ENCODE results near the gene CCDC186. TPM values are rescaled to one million over a fixed set of nuclear protein-coding genes. Genes with fewer than 3 reads are reported as not detected.

CCDC186 gene
- polyA plus RNA-seq, 1 of the 3 experiments (the other 2 are of a cell fraction): 1.3 TPM

- Histone ChIP-seq H2AFZ (ENCODE audit: low read depth) (no peak overlapping the region), H3K4me2 (0 out of 2 replicates have a peak overlapping the region, but pooled peaks have one; percentile 31), H3K9ac (peak overlapping the region; percentile 29; the same call in 1 of the 2 replicates), H3K36me3 (replicated peaks in 1 of 2; ENCODE audit: control insufficient read depth in 1 of 2, insufficient read depth in 2 of 2, low read length in 1 of 2) (peaks cover 15 to 67% of the 10 kb centered on the region in 2 experiments), H3F3A (replicated peaks; ENCODE audit: insufficient read depth) (no peaks in the 10 kb centered on the region), H3K27me3 (ENCODE audit: insufficient read depth) (no peaks in the 10 kb centered on the region), H3K4me1 (ENCODE audit: control insufficient read depth in 1 of 2, insufficient read depth in 2 of 2, low read depth in 1 of 2, low read length in 1 of 2) (peaks cover 0 to 4% of the 10 kb centered on the region in 2 experiments; a peak in 1 of 4 replicates), H3K9me2 (no peaks in the 10 kb centered on the region), H3K27ac (ENCODE audit: low read depth in 2 of 2, low read length in 1 of 2) (peak overlapping the region in 1 of 2 experiments; percentile 63; a peak in 2 of 4 replicates), H3K4me3 (ENCODE audit: low read depth in 2 of 2, low read length in 1 of 2) (no peak overlapping the region), H3K9me3 (no peaks in the 10 kb centered on the region), H3K79me2 (ENCODE audit: insufficient read depth) (no peaks in the 10 kb centered on the region), H4K20me1 (ENCODE audit: insufficient read depth) (no peaks in the 10 kb centered on the region)
- TF ChIP-seq, protein P1, sequence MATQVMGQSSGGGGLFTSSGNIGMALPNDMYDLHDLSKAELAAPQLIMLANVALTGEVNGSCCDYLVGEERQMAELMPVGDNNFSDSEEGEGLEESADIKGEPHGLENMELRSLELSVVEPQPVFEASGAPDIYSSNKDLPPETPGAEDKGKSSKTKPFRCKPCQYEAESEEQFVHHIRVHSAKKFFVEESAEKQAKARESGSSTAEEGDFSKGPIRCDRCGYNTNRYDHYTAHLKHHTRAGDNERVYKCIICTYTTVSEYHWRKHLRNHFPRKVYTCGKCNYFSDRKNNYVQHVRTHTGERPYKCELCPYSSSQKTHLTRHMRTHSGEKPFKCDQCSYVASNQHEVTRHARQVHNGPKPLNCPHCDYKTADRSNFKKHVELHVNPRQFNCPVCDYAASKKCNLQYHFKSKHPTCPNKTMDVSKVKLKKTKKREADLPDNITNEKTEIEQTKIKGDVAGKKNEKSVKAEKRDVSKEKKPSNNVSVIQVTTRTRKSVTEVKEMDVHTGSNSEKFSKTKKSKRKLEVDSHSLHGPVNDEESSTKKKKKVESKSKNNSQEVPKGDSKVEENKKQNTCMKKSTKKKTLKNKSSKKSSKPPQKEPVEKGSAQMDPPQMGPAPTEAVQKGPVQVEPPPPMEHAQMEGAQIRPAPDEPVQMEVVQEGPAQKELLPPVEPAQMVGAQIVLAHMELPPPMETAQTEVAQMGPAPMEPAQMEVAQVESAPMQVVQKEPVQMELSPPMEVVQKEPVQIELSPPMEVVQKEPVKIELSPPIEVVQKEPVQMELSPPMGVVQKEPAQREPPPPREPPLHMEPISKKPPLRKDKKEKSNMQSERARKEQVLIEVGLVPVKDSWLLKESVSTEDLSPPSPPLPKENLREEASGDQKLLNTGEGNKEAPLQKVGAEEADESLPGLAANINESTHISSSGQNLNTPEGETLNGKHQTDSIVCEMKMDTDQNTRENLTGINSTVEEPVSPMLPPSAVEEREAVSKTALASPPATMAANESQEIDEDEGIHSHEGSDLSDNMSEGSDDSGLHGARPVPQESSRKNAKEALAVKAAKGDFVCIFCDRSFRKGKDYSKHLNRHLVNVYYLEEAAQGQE (IDR thresholded peaks at IDR 0.05; ENCODE audit: low read depth, low read length): no peak
- TF ChIP-seq RXRA (IDR thresholded peaks at IDR 0.05; ENCODE audit: borderline replicate concordance, low read depth) (no peak), TAF1 (IDR thresholded peaks at IDR 0.05; ENCODE audit: borderline replicate concordance, low read depth, low read length) (no peak), GATA2 (CRISPR knock-in tag; IDR thresholded peaks at IDR 0.05) (no peak), TEAD4 (IDR thresholded peaks at IDR 0.05; ENCODE audit: borderline replicate concordance, insufficient read depth) (no peak), NFIC (IDR thresholded peaks at IDR 0.05; ENCODE audit: borderline replicate concordance) (no peak), TCF12 (IDR thresholded peaks at IDR 0.05) (no peak), USF1 (IDR thresholded peaks at IDR 0.05; ENCODE audit: borderline replicate concordance, low read depth) (no peak), EP300 (IDR thresholded peaks at IDR 0.05; ENCODE audit: borderline replicate concordance in 1 of 2, low read depth in 1 of 2, low read length in 1 of 2) (no peak), FOXM1 (IDR thresholded peaks at IDR 0.05; ENCODE audit: low read depth) (no peak), CTCF (IDR thresholded peaks at IDR 0.05) (no peak), SMC3 (IDR thresholded peaks at IDR 0.05; ENCODE audit: low read depth, low read length) (no peak), RAD21 (IDR thresholded peaks at IDR 0.05; ENCODE audit: low read length) (no peak), USF2 (IDR thresholded peaks at IDR 0.05; ENCODE audit: borderline replicate concordance, low read depth, low read length) (no peak)
- TF ChIP-seq, protein P2, sequence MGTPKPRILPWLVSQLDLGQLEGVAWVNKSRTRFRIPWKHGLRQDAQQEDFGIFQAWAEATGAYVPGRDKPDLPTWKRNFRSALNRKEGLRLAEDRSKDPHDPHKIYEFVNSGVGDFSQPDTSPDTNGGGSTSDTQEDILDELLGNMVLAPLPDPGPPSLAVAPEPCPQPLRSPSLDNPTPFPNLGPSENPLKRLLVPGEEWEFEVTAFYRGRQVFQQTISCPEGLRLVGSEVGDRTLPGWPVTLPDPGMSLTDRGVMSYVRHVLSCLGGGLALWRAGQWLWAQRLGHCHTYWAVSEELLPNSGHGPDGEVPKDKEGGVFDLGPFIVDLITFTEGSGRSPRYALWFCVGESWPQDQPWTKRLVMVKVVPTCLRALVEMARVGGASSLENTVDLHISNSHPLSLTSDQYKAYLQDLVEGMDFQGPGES (IDR thresholded peaks at IDR 0.05; ENCODE audit: low read depth, low read length): no peak
- TF ChIP-seq, protein P3, sequence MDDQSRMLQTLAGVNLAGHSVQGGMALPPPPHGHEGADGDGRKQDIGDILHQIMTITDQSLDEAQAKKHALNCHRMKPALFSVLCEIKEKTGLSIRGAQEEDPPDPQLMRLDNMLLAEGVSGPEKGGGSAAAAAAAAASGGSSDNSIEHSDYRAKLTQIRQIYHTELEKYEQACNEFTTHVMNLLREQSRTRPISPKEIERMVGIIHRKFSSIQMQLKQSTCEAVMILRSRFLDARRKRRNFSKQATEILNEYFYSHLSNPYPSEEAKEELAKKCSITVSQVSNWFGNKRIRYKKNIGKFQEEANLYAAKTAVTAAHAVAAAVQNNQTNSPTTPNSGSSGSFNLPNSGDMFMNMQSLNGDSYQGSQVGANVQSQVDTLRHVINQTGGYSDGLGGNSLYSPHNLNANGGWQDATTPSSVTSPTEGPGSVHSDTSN (IDR thresholded peaks at IDR 0.05): no peak
- WGBS (ENCODE audit: low lambda C conversion rate): 94% methylated on average over 1 of the region's 1 CpG
- POLR2A ChIA-PET: no interaction called here
- no peak for DNase-seq
- CTCF ChIA-PET: interaction anchor here (0.8 kb wide), 1 partner anchor 473 kb away, joined by 3 read pairs; no protein-coding TSS in a partner anchor
Observed at GRCh38 chr10:114151892-114152291, 22.1 kb downstream of the CCDC186 start.
